ENCODE measurements around the gene LRRIQ4.

DNA sequence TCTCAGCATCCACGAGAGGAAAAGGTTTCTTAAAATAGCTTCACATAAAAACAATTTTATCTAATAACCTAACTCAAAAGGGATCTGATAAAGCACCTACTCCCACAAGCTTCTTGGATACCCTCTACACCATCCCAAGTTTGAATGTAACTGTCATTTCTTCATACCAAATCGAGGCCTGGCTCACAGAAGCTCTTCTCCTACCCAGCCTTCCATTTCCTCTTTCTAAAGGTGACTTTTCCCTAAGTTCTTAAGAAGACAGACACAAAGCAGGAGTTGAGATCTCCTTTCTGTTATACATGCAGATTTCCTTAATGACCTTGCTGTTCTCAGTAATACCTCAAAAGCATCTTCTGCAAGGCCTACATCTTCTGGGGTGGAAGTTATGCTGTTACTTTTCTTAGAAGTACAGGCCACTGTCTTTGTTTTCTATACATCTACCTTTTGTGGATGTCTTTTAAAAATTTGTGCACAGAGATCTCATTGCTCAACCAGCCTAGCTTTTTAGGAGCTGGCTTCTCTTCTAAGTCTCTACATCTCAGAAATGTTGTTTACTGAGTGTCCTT is 3.4 kb upstream of the LRRIQ4 start:
- TF ChIP-seq, protein P1, sequence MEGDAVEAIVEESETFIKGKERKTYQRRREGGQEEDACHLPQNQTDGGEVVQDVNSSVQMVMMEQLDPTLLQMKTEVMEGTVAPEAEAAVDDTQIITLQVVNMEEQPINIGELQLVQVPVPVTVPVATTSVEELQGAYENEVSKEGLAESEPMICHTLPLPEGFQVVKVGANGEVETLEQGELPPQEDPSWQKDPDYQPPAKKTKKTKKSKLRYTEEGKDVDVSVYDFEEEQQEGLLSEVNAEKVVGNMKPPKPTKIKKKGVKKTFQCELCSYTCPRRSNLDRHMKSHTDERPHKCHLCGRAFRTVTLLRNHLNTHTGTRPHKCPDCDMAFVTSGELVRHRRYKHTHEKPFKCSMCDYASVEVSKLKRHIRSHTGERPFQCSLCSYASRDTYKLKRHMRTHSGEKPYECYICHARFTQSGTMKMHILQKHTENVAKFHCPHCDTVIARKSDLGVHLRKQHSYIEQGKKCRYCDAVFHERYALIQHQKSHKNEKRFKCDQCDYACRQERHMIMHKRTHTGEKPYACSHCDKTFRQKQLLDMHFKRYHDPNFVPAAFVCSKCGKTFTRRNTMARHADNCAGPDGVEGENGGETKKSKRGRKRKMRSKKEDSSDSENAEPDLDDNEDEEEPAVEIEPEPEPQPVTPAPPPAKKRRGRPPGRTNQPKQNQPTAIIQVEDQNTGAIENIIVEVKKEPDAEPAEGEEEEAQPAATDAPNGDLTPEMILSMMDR (IDR thresholded peaks at IDR 0.05): no peak
- no peak for TF ChIP-seq POLR2A (IDR thresholded peaks at IDR 0.05)

Measured in body of pancreas (tissue), 4 donors.